ENCODE results near the gene TMEM220. TPM values are rescaled to one million over a fixed set of nuclear protein-coding genes. Genes with fewer than 3 reads are reported as not detected.
"Not testable (repeated sequence)": the region's sequence is repeated elsewhere in the genome, so short reads cannot be mapped to it uniquely, and the experiment has no call there.

The TMEM220 gene
- total RNA-seq, 1 donor from 2014 or later = 42.7 TPM

- no peak for DNase-seq (ENCODE audit: low spot score)
- ATAC-seq = no peak
Measured at GRCh38 chr17:10731408-10731879, 1.6 kb upstream of the TMEM220 start.

GRCh38 chr17:10730247-10730646 lies 424 bp upstream of the TMEM220 start:
- DNase-seq (ENCODE audit: low spot score) = peak; percentile 53
- ATAC-seq = peak; percentile 1

GRCh38 chr17:10728331-10728892 lies 1.4 kb downstream of the TMEM220 start:
- no peak for ATAC-seq
- no peak for DNase-seq (ENCODE audit: low spot score)

GRCh38 chr17:10727192-10727591 lies 2.6 kb downstream of the TMEM220 start:
- DNase-seq (ENCODE audit: low spot score) = no peak
- no peak for ATAC-seq

- DNase-seq (ENCODE audit: low spot score) (no peak), ATAC-seq (no peak)
Measured at GRCh38 chr17:10726196-10726595, 3.6 kb downstream of the TMEM220 start.

- ATAC-seq = peak; percentile 60
Measured at GRCh38 chr17:10725262-10725661, 4.6 kb downstream of the TMEM220 start.

GRCh38 chr17:10724546-10725195 lies 5.2 kb downstream of the TMEM220 start:
- ATAC-seq = no peak
- DNase-seq (ENCODE audit: low spot score) = no peak

More at GRCh38 chr17:10725262-10725661, 4.6 kb downstream of the TMEM220 start:
- DNase-seq (ENCODE audit: low spot score) = peak; percentile 74

GRCh38 chr17:10718547-10718946 lies 11.3 kb downstream of the TMEM220 start:
- peak; percentile 72 for ATAC-seq
- no peak for DNase-seq (ENCODE audit: low spot score)

GRCh38 chr17:10716218-10716617 lies 13.6 kb downstream of the TMEM220 start:
- DNase-seq (ENCODE audit: low spot score) (no peak), ATAC-seq (peak; percentile 54)

GRCh38 chr17:10713318-10713717 lies 16.5 kb downstream of the TMEM220 start:
- ATAC-seq (no peak), DNase-seq (ENCODE audit: low spot score) (no peak)

GRCh38 chr17:10705727-10706126 lies 24.1 kb downstream of the TMEM220 start:
- DNase-seq (ENCODE audit: low spot score) = no peak
- ATAC-seq = no peak

- ATAC-seq (no peak), DNase-seq (ENCODE audit: low spot score) (no peak)
Measured at GRCh38 chr17:10702574-10702973, 27.2 kb downstream of the TMEM220 start.

- ATAC-seq (no peak), DNase-seq (ENCODE audit: low spot score) (no peak)
Measured at GRCh38 chr17:10699856-10700255, 30.0 kb downstream of the TMEM220 start.

- DNase-seq (ENCODE audit: low spot score) (no peak), ATAC-seq (peak; percentile 47)
Measured at GRCh38 chr17:10698096-10698818, 31.6 kb downstream of the TMEM220 start.

- DNase-seq (ENCODE audit: low spot score) = peak; percentile 96
Measured at GRCh38 chr17:10697092-10698081, 32.4 kb downstream of the TMEM220 start, which contains the start of the genes ADPRM and SCO1. ADPRM (plus strand) TSS chr17:10697594; CDS start chr17:10704927, 7,333 bp downstream. SCO1 (minus strand) TSS chr17:10697533; CDS start chr17:10697507, 26 bp downstream.

GRCh38 chr17:10695875-10696407 lies 33.9 kb downstream of the TMEM220 start:
- not testable (repeated sequence) for DNase-seq (ENCODE audit: low spot score); ATAC-seq

More at GRCh38 chr17:10697092-10698081, 32.4 kb downstream of the TMEM220 start, which contains the start of the genes ADPRM and SCO1:
- ATAC-seq = peak; percentile 97

GRCh38 chr17:10687499-10687898 lies 42.3 kb downstream of the TMEM220 start:
- no peak for DNase-seq (ENCODE audit: low spot score)
- no peak for ATAC-seq

- ATAC-seq = no peak
- no peak for DNase-seq (ENCODE audit: low spot score)
Measured at GRCh38 chr17:10683853-10684252, 46.0 kb downstream of the TMEM220 start.

GRCh38 chr17:10681866-10682446 lies 47.9 kb downstream of the TMEM220 start:
- no peak for DNase-seq (ENCODE audit: low spot score)

GRCh38 chr17:10674704-10675103 lies 55.1 kb downstream of the TMEM220 start:
- no peak for DNase-seq (ENCODE audit: low spot score)
- ATAC-seq = no peak

More at GRCh38 chr17:10681866-10682446, 47.9 kb downstream of the TMEM220 start:
- no peak for ATAC-seq

Measured in left lobe of liver (tissue), 2 donors.